IMR-90 (cell line): ENCODE results near the gene SCFD2. TPM values are rescaled to one million over a fixed set of nuclear protein-coding genes. Genes with fewer than 3 reads are reported as not detected.

ENCODE experiments used
- ATAC-seq: fragments of 200-7000 bp; cut with Tn5 transposase; 2 replicates; pipeline ENCODE4 v1.9.1; 2020; ENCODE audit warnings: low read depth, mild to moderate bottlenecking, moderate library complexity
- BruUV-seq: library from RNA; stranded (reverse); fragments of 400-500 nt; replicated peaks from 2 replicates; lab custom pipeline; 2021; lab: Mats Ljungman, UMichigan
- CTCF ChIA-PET: fragments of 300-600 bp; formaldehyde crosslinking; extraction: SDS; loops from one replicate; lab custom pipeline; 2021; ENCODE audit warnings: antibody characterized with exemption; lab: Yijun Ruan, JAX
- POLR2A ChIA-PET: fragments of 300-600 bp; sonication (Branson Sonifier 250); formaldehyde crosslinking; loops from one replicate; lab custom pipeline; 2022; ENCODE audit warnings: antibody characterized with exemption; ENCODE audit not compliant: unreplicated experiment; lab: Charles Lee
- DNase-seq: peaks from one replicate; pipeline ENCODE4 v3.0.0; 2013
- H2AFZ ChIP-seq: replicated peaks from 2 replicates; pipeline ENCODE3; 2013; ENCODE audit warnings: low read length, mild to moderate bottlenecking; ENCODE audit not compliant: poor library complexity
- H2AK5ac ChIP-seq: 2 replicates; pipeline ENCODE4 v1.6.1; 2013; ENCODE audit warnings: low read depth, low read length, inconsistent platforms
- H2AK9ac ChIP-seq: replicated peaks from 2 replicates; pipeline ENCODE3; 2013; ENCODE audit warnings: mild to moderate bottlenecking, low read depth, low read length, moderate library complexity; ENCODE audit not compliant: poor library complexity
- H2BK120ac ChIP-seq: 2 replicates; pipeline ENCODE4 v1.6.1; 2013; ENCODE audit warnings: low read depth, low read length, inconsistent platforms
- H2BK15ac ChIP-seq: 3 replicates; pipeline ENCODE4 v1.6.1; 2013; ENCODE audit warnings: low read depth, low read length, inconsistent platforms
- H2BK20ac ChIP-seq: 2 replicates; pipeline ENCODE4 v1.6.1; 2013; ENCODE audit warnings: low read depth, mild to moderate bottlenecking, inconsistent platforms, low read length, moderate library complexity
- H2BK5ac ChIP-seq: 2 replicates; pipeline ENCODE4 v1.6.1; 2013; ENCODE audit warnings: mild to moderate bottlenecking, low read depth, low read length, inconsistent platforms; ENCODE audit not compliant: poor library complexity, severe bottlenecking
- H3K14ac ChIP-seq: replicated peaks from 2 replicates; pipeline ENCODE4 v1.6.1; 2013; ENCODE audit warnings: low read depth, low read length, inconsistent platforms
- H3K18ac ChIP-seq: 2 replicates; pipeline ENCODE4 v1.6.1; 2013; ENCODE audit warnings: low read depth, low read length, control low read depth
- H3K23ac ChIP-seq: 2 replicates; pipeline ENCODE4 v1.6.1; 2013; ENCODE audit warnings: low read depth, low read length, inconsistent platforms
- H3K27ac ChIP-seq: 2 replicates; pipeline ENCODE4 v1.5.1; 2013; ENCODE audit warnings: mild to moderate bottlenecking, control low read depth, low read length; ENCODE audit not compliant: insufficient read depth
- H3K27me3 ChIP-seq: 2 replicates; pipeline ENCODE4 v1.6.1; 2013; ENCODE audit warnings: low read length; ENCODE audit not compliant: control insufficient read depth, insufficient read depth
- H3K36me3 ChIP-seq: 2 replicates; pipeline ENCODE4 v1.6.1; 2013; ENCODE audit warnings: low read length, mixed read lengths; ENCODE audit not compliant: control insufficient read depth, insufficient read depth
- H3K4ac ChIP-seq: 2 replicates; pipeline ENCODE4 v1.6.1; 2013; ENCODE audit warnings: low read depth, low read length, inconsistent platforms
- H3K4me1 ChIP-seq: 2 replicates; pipeline ENCODE4 v1.6.1; 2013; ENCODE audit warnings: low read length, mixed read lengths; ENCODE audit not compliant: control insufficient read depth, insufficient read depth
- H3K4me2 ChIP-seq: 2 replicates; pipeline ENCODE4 v1.6.1; 2013; ENCODE audit warnings: low read depth, mild to moderate bottlenecking, control low read depth, low read length, moderate library complexity
- H3K4me3 ChIP-seq: 2 replicates; pipeline ENCODE4 v1.5.1; 2013; ENCODE audit warnings: low read depth, mild to moderate bottlenecking, control low read depth, low read length, moderate library complexity; ENCODE audit not compliant: insufficient read depth
- H3K56ac ChIP-seq: 2 replicates; pipeline ENCODE4 v1.6.1; 2013; ENCODE audit warnings: low read length, inconsistent platforms; ENCODE audit not compliant: insufficient read depth; ENCODE audit errors: extremely low read depth
- H3K79me1 ChIP-seq, 2 experiments: 2 replicates each; pipeline ENCODE4 v1.6.1; 2013; ENCODE audit warnings: low read length in 2 of 2, inconsistent platforms in 1 of 2, low read depth in 1 of 2
- H3K9ac ChIP-seq: 2 replicates; pipeline ENCODE4 v1.6.1; 2013; ENCODE audit warnings: low read depth, low read length, control low read depth
- H3K9me1 ChIP-seq: 2 replicates; pipeline ENCODE4 v1.6.1; 2013; ENCODE audit warnings: low read length, inconsistent platforms; ENCODE audit not compliant: insufficient read depth
- H3K9me3 ChIP-seq: 2 replicates; pipeline ENCODE4 v1.6.1; 2013; ENCODE audit warnings: low read length; ENCODE audit not compliant: control insufficient read depth, insufficient read depth
- H4K20me1 ChIP-seq: 2 replicates; pipeline ENCODE4 v1.6.1; 2013; ENCODE audit warnings: low read length, inconsistent platforms; ENCODE audit not compliant: insufficient read depth
- H4K5ac ChIP-seq: 2 replicates; pipeline ENCODE4 v1.6.1; 2013; ENCODE audit warnings: mild to moderate bottlenecking, low read depth, low read length, control low read depth
- H4K8ac ChIP-seq, 2 experiments: 2 replicates each; pipeline ENCODE4 v1.6.1; 2013; ENCODE audit warnings: low read depth in 2 of 2, low read length in 2 of 2, control low read depth in 1 of 2, inconsistent platforms in 1 of 2
- H4K91ac ChIP-seq: 2 replicates; pipeline ENCODE4 v1.6.1; 2013; ENCODE audit warnings: low read depth, low read length, inconsistent platforms; ENCODE audit not compliant: insufficient read depth
- BHLHE40 ChIP-seq: fragments of 150-350 bp; IDR thresholded peaks from 2 replicates; pipeline ENCODE4 v1.6.1; 2016; ENCODE audit warnings: mild to moderate bottlenecking, low read depth, low read length
- CEBPB ChIP-seq: IDR thresholded peaks from 2 replicates; pipeline ENCODE4 v1.6.1; 2012; ENCODE audit warnings: low read depth, low read length, improper control_type of control experiment
- CHD1 ChIP-seq: IDR thresholded peaks from 2 replicates; pipeline ENCODE4 v1.6.1; 2012; ENCODE audit warnings: low read depth, low read length, improper control_type of control experiment
- CTCF ChIP-seq: conservative IDR thresholded peaks from 2 replicates; pipeline ENCODE4 v1.5.1; 2012; ENCODE audit warnings: mild to moderate bottlenecking, low read depth, low read length, improper control_type of control experiment
- FOS ChIP-seq: fragments of 150-350 bp; IDR thresholded peaks from 2 replicates; pipeline ENCODE4 v1.6.1; 2016; ENCODE audit warnings: low read depth, low read length
- MAFK ChIP-seq: IDR thresholded peaks from 2 replicates; pipeline ENCODE4 v1.6.1; 2012; ENCODE audit warnings: low read depth, low read length, improper control_type of control experiment
- MAZ ChIP-seq: IDR thresholded peaks from 2 replicates; pipeline ENCODE4 v1.6.1; 2012; ENCODE audit warnings: low read depth, mild to moderate bottlenecking, low read length, improper control_type of control experiment, moderate library complexity, borderline replicate concordance
- MXI1 ChIP-seq: IDR thresholded peaks from 2 replicates; pipeline ENCODE4 v1.6.1; 2012; ENCODE audit warnings: low read depth, mild to moderate bottlenecking, low read length, moderate library complexity, borderline replicate concordance
- NFE2L2 ChIP-seq: fragments of 150-350 bp; IDR thresholded peaks from 2 replicates; pipeline ENCODE4 v1.6.1; 2016; ENCODE audit warnings: low read depth, mild to moderate bottlenecking, low read length
- POLR2A ChIP-seq: IDR thresholded peaks from 2 replicates; pipeline ENCODE4 v1.6.1; 2012; ENCODE audit warnings: mild to moderate bottlenecking, low read depth, low read length
- RAD21 ChIP-seq: IDR thresholded peaks from 2 replicates; pipeline ENCODE4 v1.6.1; 2012; ENCODE audit warnings: low read length, improper control_type of control experiment
- RCOR1 ChIP-seq: IDR thresholded peaks from 2 replicates; pipeline ENCODE4 v1.6.1; 2012; ENCODE audit warnings: mild to moderate bottlenecking, low read length, improper control_type of control experiment; ENCODE audit not compliant: insufficient replicate concordance
- RFX5 ChIP-seq: IDR thresholded peaks from 2 replicates; pipeline ENCODE4 v1.8.0; 2012; ENCODE audit warnings: low read depth, mild to moderate bottlenecking, low read length, moderate library complexity
- SMC3 ChIP-seq: fragments of 150-350 bp; IDR thresholded peaks from 2 replicates; pipeline ENCODE4 v1.6.1; 2016; ENCODE audit warnings: low read depth, mild to moderate bottlenecking, antibody characterized with exemption, low read length, moderate library complexity
- USF2 ChIP-seq: fragments of 150-350 bp; IDR thresholded peaks from 2 replicates; pipeline ENCODE4 v1.6.1; 2017; ENCODE audit warnings: mild to moderate bottlenecking, antibody characterized with exemption, low read length, low read depth
- WGBS, 2 experiments: methylation state at CpG; one replicate each; pipeline versions ENCODE4 v1.1.5 to v1.1.7; 2013; ENCODE audit warnings: missing lambda C conversion rate in 2 of 2; ENCODE audit not compliant: insufficient read length in 1 of 2; ENCODE audit errors: extremely low coverage in 2 of 2; 5-methylcytosine and 5-hydroxymethylcytosine counted together
- dilution Hi-C: fragments of 300-500 bp; cut with HindIII; formaldehyde crosslinking; loops from one replicate; pipeline ENCODE4 v1.14.3; 2018; ENCODE audit warnings: low sequenced_read_pairs; ENCODE audit not compliant: unreplicated experiment
- in situ Hi-C: fragments of 300-500 bp; cut with MboI; formaldehyde crosslinking; loops from 3 replicates; pipeline ENCODE4 v1.14.3; 2019; ENCODE audit warnings: low sequenced_read_pairs, inconsistent platforms, mixed read lengths
- intact Hi-C: fragments of 100-400 bp; cut with micrococcal nuclease; formaldehyde crosslinking; loops from 2 replicates; pipeline ENCODE4 v1.10.0; 2022
- polyA plus RNA-seq, 3 experiments: library from polyadenylated mRNA; depleted of rRNA; stranded (reverse); fragments of >200 nt; gene quantifications; 2 replicates each; pipeline ENCODE4 v1.2.3, GENCODE V29; 2012; ENCODE audit warnings: low replicate concordance in 1 of 3
- total RNA-seq: library from RNA; depleted of rRNA; stranded (reverse); fragments of >200 nt; gene quantifications from 2 replicates; pipeline ENCODE4 v1.2.3, GENCODE V29; 2012

SCFD2 gene
- total and polyA plus RNA-seq, 2 of the 4 experiments (the other 2 are of a cell fraction) = 18.9 to 62.4 TPM

- Histone ChIP-seq H3K27ac (no peak overlapping the region), H2AK9ac (no peak overlapping the region), H2BK20ac (no peak overlapping the region), H3K4me3 (no peak overlapping the region), H3K9me1 (peaks cover 4% of the 10 kb centered on the region; the same call in 1 of the 2 replicates), H2AFZ (no peak overlapping the region), H2BK120ac (no peak overlapping the region), H3K56ac (no peak overlapping the region), H3K18ac (no peak overlapping the region), H3K4me1 (peaks cover 13% of the 10 kb centered on the region; the same call in 1 of the 2 replicates), H3K27me3 (no peaks in the 10 kb centered on the region), H4K20me1 (no peaks in the 10 kb centered on the region), H2BK5ac (no peak overlapping the region), H4K8ac (no peak overlapping the region), H3K23ac (no peak overlapping the region), H3K36me3 (no peaks in the 10 kb centered on the region), H2BK15ac (no peak overlapping the region), H2AK5ac (no peak overlapping the region), H3K4ac (no peak overlapping the region), H3K9me3 (no peaks in the 10 kb centered on the region), H3K79me1 (no peaks in the 10 kb centered on the region), H3K14ac (no peak overlapping the region), H3K9ac (no peak overlapping the region), H3K4me2 (no peak overlapping the region), H4K5ac (no peak overlapping the region), H4K91ac (no peak overlapping the region)
- intact Hi-C loops = no loop called here
- ChIA-PET POLR2A (no interaction called here), CTCF (interaction anchor here (0.6 kb wide), 1 partner anchor 109 kb away, joined by 4 read pairs; no protein-coding TSS in a partner anchor)
- dilution Hi-C loops = no loop called here
- no peak for TF ChIP-seq POLR2A
- no peak for TF ChIP-seq RAD21
- TF ChIP-seq USF2 = no peak
- no peak for TF ChIP-seq FOS
- TF ChIP-seq CHD1 = no peak
- TF ChIP-seq SMC3 = no peak
- no peak for TF ChIP-seq NFE2L2
- TF ChIP-seq BHLHE40 = no peak
- TF ChIP-seq RFX5 = no peak
- TF ChIP-seq CTCF = no peak
- no peak for TF ChIP-seq CEBPB
- no peak for TF ChIP-seq MXI1
- TF ChIP-seq MAZ = no peak
- TF ChIP-seq RCOR1 = no peak
- TF ChIP-seq MAFK = no peak
- in situ Hi-C loops = no loop called here
- DNase-seq (no peak), ATAC-seq (no peak)
- WGBS, 2 experiments = no CpG with 5 or more reads among the region's 2 CpGs
- BruUV-seq = no TSS peak
These were observed 519.4 kb downstream of the SCFD2 start for GRCh38 chr4:52846502-52846901.
